HG02884 (cell line): Measurements from ENCODE around the gene GRB10.
"Not testable (repeated sequence)": the region's sequence is repeated elsewhere in the genome, so short reads cannot be mapped to it uniquely, and the experiment has no call there.

Source experiments
- ATAC-seq: cut with Tn5 transposase; IDR thresholded peaks from one replicate; pipeline ENCODE4 v1.9.1; 2021; ENCODE audit warnings: mild to moderate bottlenecking, moderate library complexity; ENCODE audit not compliant: unreplicated experiment

Gene GRB10

GRCh38 chr7:50779427-50779826 is 3.3 kb downstream of the GRB10 start:
- no peak for ATAC-seq

GRCh38 chr7:50778189-50778588 is 4.5 kb downstream of the GRB10 start:
- no peak for ATAC-seq

- no peak for ATAC-seq
Measured at GRCh38 chr7:50775836-50776235, 6.9 kb downstream of the GRB10 start.

GRCh38 chr7:50775231-50775630 is 7.5 kb downstream of the GRB10 start:
- ATAC-seq: no peak

DNA sequence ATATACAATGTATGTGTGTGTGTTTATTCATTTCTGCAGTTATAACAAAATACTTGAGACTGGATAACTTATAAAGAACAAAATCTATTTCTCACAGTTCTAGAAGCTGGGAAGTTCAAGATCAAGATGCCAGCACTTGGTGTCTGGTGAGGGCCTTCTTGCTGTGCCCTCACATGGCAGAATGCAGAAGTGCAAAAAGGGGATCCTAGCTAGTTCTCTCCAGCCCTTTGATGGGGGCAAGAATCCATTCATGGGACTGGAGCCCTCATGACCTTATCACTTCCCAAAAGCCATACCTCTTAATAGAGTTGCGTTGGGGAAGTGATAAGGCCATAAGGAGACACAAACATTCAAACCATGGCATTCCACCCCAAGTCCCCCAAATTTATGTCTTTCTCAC is 8.4 kb downstream of the GRB10 start:
- no peak for ATAC-seq

DNA sequence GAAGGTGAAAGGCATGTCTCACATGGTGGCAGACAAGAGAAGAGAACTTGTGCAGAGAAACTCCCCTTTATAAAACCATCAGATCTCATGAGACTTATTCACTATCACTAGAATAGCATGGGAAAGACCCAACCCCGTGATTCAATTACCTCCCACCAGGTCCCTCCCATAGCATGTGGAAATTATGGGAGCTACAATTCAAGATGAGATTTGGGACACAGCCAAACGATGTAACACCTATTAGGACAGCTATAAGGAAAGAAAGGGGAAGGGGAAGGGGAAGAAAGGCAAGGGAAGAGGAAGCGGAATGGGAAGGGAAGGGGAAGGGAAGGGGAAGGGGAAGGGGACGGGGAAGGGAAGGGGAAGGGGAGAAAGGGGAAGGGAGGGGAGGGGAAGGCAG is 9.6 kb downstream of the GRB10 start:
- not testable (repeated sequence) for ATAC-seq

DNA sequence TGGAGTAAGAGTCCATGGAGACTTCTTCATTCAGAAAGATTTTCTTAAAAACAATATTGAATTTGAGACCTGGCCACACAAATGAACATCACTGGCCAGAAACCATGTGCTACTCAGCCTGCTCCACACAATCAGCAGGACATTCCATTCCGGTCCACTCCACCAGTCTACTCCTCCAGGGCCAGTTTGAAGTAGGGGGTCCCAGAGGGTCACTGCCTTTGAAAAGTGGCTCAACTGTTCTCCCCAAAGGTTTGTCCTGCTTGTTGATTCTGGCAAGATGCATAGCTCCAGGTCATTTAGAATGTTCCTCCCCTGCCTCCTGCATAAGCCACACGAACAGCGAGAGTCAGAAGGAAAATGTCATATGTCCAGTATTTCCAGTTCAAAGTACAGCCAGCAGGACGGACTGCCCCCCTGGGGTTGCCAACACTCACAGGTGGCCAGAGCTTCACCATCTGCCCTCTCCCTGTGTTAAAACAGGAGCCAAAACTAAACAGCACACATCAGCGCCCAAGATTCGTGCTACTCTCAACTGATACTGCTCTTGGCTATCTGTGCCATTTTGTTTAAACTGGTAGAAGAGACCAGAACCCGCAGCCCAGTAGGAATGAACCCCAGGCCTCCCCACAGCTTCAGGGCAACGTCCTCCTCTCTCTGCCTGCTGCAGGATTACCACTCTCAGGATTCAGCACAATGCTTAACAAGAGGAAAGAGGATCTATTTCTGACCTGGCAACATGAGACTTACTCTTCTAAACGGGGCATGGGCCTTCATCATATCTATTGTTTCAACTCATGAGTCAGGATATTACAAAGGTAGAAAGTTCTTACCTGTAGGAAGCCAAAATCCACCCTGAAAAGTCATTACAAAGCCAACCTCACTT is 11.3 kb downstream of the GRB10 start:
- no peak for ATAC-seq

DNA sequence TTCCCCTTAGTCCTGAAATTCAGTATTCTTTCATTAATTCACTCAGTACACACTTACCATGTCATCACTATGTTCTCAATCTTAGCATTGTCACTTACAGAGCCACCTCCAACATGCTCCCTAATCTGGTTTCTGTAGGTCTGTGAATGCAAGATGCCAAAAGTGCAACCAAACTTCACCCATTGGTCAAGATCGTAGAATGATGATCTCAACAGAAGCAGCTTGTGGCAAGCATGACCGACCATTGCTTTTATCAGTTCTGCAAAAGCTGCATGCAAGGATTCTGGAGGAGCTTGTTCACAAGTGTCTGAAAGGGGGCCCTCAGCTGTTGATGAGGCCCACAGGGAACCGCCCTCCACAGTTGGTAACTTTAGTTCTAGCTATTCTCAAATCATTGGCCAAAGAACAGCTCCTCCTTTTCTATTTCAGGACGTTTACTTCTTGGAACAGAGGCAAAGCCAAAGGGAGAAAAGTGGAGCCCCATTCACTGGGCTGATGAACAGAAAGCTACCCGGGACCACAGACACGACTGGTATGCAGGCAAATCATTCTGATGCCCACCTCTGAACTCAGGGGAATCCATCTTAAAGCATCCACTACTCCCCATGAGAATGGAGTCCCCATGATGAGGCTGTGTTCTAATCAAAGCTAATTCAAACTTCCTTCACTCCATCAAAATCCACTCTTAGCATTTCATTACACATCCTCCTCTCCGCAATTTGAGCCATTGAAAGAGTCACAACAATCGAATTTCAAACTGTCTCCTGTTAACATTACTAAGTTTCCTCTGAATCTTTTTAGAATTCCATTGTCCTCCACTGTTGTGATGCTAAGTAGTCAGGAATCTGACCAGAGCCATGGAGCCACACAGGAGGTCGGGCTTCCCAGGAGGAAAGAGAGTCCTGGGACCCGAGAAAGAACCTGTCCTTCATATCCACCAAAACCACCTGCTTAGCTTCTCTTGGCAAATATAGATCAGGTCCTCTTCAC is 13.9 kb downstream of the GRB10 start:
- no peak for ATAC-seq

- no peak for ATAC-seq
Measured at GRCh38 chr7:50766849-50767207, 15.9 kb downstream of the GRB10 start.

GRCh38 chr7:50766106-50766848 is 16.4 kb downstream of the GRB10 start:
- ATAC-seq: no peak

DNA sequence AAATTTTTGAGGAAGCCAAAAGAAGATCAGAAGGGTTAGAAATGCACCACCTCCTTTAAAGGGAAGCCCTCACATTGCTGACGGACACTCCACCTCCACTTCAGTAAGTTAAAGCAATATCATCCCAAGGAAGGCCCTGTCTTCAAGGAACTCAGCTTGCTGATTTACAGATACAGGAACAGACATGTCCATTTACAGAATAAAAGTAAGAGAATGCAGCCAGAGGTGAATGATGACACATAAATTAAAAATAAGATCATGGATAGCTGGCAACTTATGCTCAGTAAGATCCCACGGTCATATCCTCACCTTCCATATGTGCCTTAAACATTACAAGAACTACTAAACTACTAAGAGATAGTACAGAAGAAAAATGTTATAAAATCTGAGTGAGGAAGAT is 20.4 kb downstream of the GRB10 start:
- ATAC-seq: no peak

DNA sequence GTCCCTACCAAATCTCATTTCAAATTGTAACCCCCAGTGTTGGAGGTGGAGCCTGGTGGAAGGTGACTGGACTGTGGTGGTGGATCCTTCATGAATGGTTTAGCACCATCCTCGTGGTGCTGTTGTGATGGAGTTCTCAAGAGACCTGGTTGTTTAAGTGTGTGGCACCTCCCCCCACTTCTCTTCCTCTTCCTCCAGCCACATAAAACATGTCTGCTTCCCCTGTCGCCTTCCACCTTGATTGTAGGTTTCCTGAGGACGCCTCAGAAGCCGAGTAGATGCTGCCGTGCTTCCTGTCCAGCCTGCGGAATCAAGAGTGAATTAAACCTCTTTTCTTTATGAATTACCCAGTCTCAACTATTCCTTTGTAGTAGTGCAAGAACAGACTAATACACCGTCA is 21.0 kb downstream of the GRB10 start:
- no peak for ATAC-seq

- no peak for ATAC-seq
Measured at GRCh38 chr7:50757703-50758390, 24.8 kb downstream of the GRB10 start.

GRCh38 chr7:50756180-50756579 is 26.5 kb downstream of the GRB10 start:
- ATAC-seq: no peak

GRCh38 chr7:50754684-50755083 is 28.0 kb downstream of the GRB10 start:
- ATAC-seq: no peak

- no peak for ATAC-seq
Measured at GRCh38 chr7:50754241-50754640, 28.5 kb downstream of the GRB10 start.

DNA sequence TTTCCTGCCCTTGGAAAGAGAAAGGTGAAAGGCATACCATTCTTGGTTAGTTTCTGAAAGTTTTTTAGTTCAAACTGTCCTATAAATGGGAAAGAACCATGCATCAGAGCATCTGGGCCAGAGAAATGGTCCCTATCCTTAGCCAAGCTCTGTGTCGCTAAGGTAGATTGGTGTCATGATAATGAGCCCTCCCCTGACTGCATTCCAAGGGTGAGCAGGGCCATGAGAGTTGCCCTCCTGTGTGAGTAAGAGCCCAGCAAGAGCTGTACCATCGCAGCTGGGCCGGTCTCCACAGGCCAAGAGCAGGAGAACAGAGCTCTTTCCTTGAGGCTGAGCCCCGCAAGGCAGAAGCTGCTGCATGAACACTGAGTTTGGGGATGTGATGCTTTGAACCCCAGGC is 30.3 kb downstream of the GRB10 start:
- ATAC-seq: no peak

DNA sequence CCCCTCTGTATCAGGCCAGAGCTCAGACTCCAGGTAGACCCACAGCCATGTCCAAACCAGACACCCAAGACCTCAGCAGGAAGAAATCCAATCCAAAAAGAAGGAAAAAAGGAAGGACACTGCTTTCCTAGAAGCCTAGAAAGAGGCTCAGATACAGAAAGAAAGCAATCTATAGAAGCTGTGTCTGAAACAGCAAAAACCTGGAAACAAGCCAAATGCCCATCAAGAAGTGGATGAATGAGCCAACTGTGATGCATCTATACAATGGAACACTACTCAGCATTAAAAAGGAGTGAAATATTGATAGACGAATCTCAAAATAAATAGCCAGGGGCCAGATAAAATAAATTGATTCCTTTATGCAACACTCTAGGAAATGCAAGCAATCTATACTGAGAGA is 31.6 kb downstream of the GRB10 start:
- no peak for ATAC-seq

GRCh38 chr7:50749896-50750295 is 32.8 kb downstream of the GRB10 start:
- no peak for ATAC-seq

- ATAC-seq: no peak
Measured at GRCh38 chr7:50748472-50748871, 34.2 kb downstream of the GRB10 start.

- no peak for ATAC-seq
Measured at GRCh38 chr7:50745835-50746234, 36.9 kb downstream of the GRB10 start.
